SK-N-SH (cell line): ENCODE measurements around the gene ATP8B1. TPM values are rescaled to one million over a fixed set of nuclear protein-coding genes. Genes with fewer than 3 reads are reported as not detected.

Source experiments
- CTCF ChIA-PET: fragments of 300-600, 350-600 bp; formaldehyde crosslinking; extraction: SDS; loops from one replicate; lab custom pipeline; 2021; lab: Yijun Ruan, JAX
- POLR2A ChIA-PET: fragments of 350-600 bp; sonication (Branson Sonifier 250); formaldehyde crosslinking; extraction: SDS; loops from one replicate; lab custom pipeline; 2020; ENCODE audit warnings: antibody characterized with exemption, inconsistent platforms; lab: Yijun Ruan, JAX
- DNase-seq: peaks from one replicate; pipeline ENCODE4 v3.0.0; 2012
- H2AFZ ChIP-seq: fragments of 200-600 bp; sonication (generic); 2 replicates; pipeline ENCODE4 v1.8.1; 2016; ENCODE audit warnings: antibody characterized with exemption, mild to moderate bottlenecking, low read depth
- H3F3A ChIP-seq: fragments of 200-600 bp; sonication (generic); replicated peaks from 2 replicates; pipeline ENCODE3; 2016; ENCODE audit warnings: antibody characterized with exemption, mild to moderate bottlenecking; ENCODE audit not compliant: insufficient read depth
- H3K27ac ChIP-seq, 2 experiments: fragments of 200-500 bp in 1 of 2; fragments of 200-600 bp in 1 of 2; sonication (Bioruptor generic) in 1 of 2; sonication (generic), shearing (Covaris generic) in 1 of 2; 2 replicates each; pipeline versions ENCODE4 v1.5.1 to v1.6.1; 2014 to 2016; ENCODE audit warnings: low read depth in 2 of 2, inconsistent platforms in 1 of 2, low read length in 1 of 2, mild to moderate bottlenecking in 1 of 2, mixed read lengths in 1 of 2
- H3K27me3 ChIP-seq: fragments of 200-600 bp; sonication (generic), shearing (Covaris generic); 2 replicates; pipeline ENCODE4 v1.6.1; 2016; ENCODE audit warnings: mixed run types; ENCODE audit not compliant: insufficient read depth
- H3K36me3 ChIP-seq, 2 experiments: fragments of 200-500 bp in 1 of 2; fragments of 200-600 bp in 1 of 2; sonication (Bioruptor generic) in 1 of 2; sonication (generic) in 1 of 2; replicated peaks in 1 of 2; 2 replicates each; pipeline versions ENCODE3 to v1.5.1; 2014 to 2016; ENCODE audit warnings: low read length in 1 of 2, mild to moderate bottlenecking in 1 of 2; ENCODE audit not compliant: insufficient read depth in 2 of 2, control insufficient read depth in 1 of 2
- H3K4me1 ChIP-seq, 2 experiments: fragments of 200-500 bp in 1 of 2; fragments of 200-600 bp in 1 of 2; sonication (Bioruptor generic) in 1 of 2; sonication (generic), shearing (Covaris generic) in 1 of 2; 2 replicates each; pipeline versions ENCODE4 v1.5.1 to v1.6.1; 2014 to 2016; ENCODE audit warnings: low read depth in 1 of 2, low read length in 1 of 2, mixed run types in 1 of 2; ENCODE audit not compliant: insufficient read depth in 2 of 2, control insufficient read depth in 1 of 2
- H3K4me2 ChIP-seq: fragments of 200-600 bp; sonication (generic), shearing (Covaris generic); 2 replicates; pipeline ENCODE4 v1.6.1; 2017; ENCODE audit warnings: mixed run types
- H3K4me3 ChIP-seq, 2 experiments: fragments of 200-500 bp in 1 of 2; fragments of 200-600 bp in 1 of 2; sonication (Bioruptor generic) in 1 of 2; sonication (generic), shearing (Covaris generic) in 1 of 2; 2 replicates each; pipeline versions ENCODE4 v1.5.1 to v1.8.1; 2014 to 2016; ENCODE audit warnings: low read depth in 2 of 2, inconsistent platforms in 1 of 2, low read length in 1 of 2, mild to moderate bottlenecking in 1 of 2, mixed read lengths in 1 of 2, moderate library complexity in 1 of 2
- H3K79me2 ChIP-seq: fragments of 200-600 bp; sonication (generic); 2 replicates; pipeline ENCODE4 v1.8.1; 2017; ENCODE audit warnings: mild to moderate bottlenecking; ENCODE audit not compliant: insufficient read depth
- H3K9ac ChIP-seq: fragments of 200-600 bp; sonication (generic); 2 replicates; pipeline ENCODE4 v1.6.1; 2017; ENCODE audit warnings: mixed run types
- H3K9me2 ChIP-seq: fragments of 200-600 bp; sonication (generic); 2 replicates; pipeline ENCODE4 v1.6.1; 2017; ENCODE audit warnings: mixed run types
- H3K9me3 ChIP-seq: fragments of 200-600 bp; sonication (generic); 2 replicates; pipeline ENCODE4 v1.6.1; 2017; ENCODE audit warnings: mixed run types, mild to moderate bottlenecking, moderate library complexity
- H4K20me1 ChIP-seq: fragments of 200-600 bp; sonication (generic); 2 replicates; pipeline ENCODE4 v1.6.1; 2017; ENCODE audit warnings: mild to moderate bottlenecking, mixed run types; ENCODE audit not compliant: insufficient read depth
- CHD2 ChIP-seq: fragments of 150-350 bp; IDR thresholded peaks from 2 replicates; pipeline ENCODE4 v1.6.1; 2018; ENCODE audit warnings: low read length; ENCODE audit not compliant: partially characterized antibody
- ELF1 ChIP-seq: IDR thresholded peaks from 2 replicates; pipeline ENCODE4 v1.4.0; 2012
- EP300 ChIP-seq, 2 experiments: IDR thresholded peaks; 2 replicates each; pipeline versions ENCODE4 v1.4.0 to v1.6.1; 2012; ENCODE audit warnings: borderline replicate concordance in 1 of 2, low read depth in 1 of 2, low read length in 1 of 2
- EZH2phosphoT487 ChIP-seq: fragments of 200-600 bp; sonication (generic); IDR thresholded peaks from 2 replicates; pipeline ENCODE4 v1.6.1; 2017; ENCODE audit warnings: low read depth, mixed run types, mild to moderate bottlenecking, antibody characterized with exemption, moderate library complexity, borderline replicate concordance
- FOXM1 ChIP-seq: IDR thresholded peaks from 2 replicates; pipeline ENCODE4 v1.4.0; 2012; ENCODE audit warnings: low read depth, mild to moderate bottlenecking
- GABPA ChIP-seq: IDR thresholded peaks from 2 replicates; pipeline ENCODE4 v1.4.0; 2012; ENCODE audit warnings: low read depth, mild to moderate bottlenecking
- GATA2 ChIP-seq: sonication (generic); formaldehyde crosslinking; IDR thresholded peaks from 2 replicates; pipeline ENCODE4 v1.5.0; 2020; ENCODE audit warnings: mild to moderate bottlenecking, missing genetic modification reagents
- MEF2A ChIP-seq: IDR thresholded peaks from 2 replicates; pipeline ENCODE4 v1.4.0; 2012; ENCODE audit warnings: low read depth, borderline replicate concordance
- NFIC ChIP-seq: IDR thresholded peaks from 2 replicates; pipeline ENCODE4 v1.4.0; 2012; ENCODE audit warnings: borderline replicate concordance
- NRF1 ChIP-seq: IDR thresholded peaks from 2 replicates; pipeline ENCODE4 v1.6.1; 2012; ENCODE audit warnings: low read depth, mild to moderate bottlenecking, low read length
- RAD21 ChIP-seq: IDR thresholded peaks from 2 replicates; pipeline ENCODE4 v1.6.1; 2012; ENCODE audit warnings: mild to moderate bottlenecking, low read length
- REST ChIP-seq: IDR thresholded peaks from 2 replicates; pipeline ENCODE4 v1.6.1; 2012; ENCODE audit warnings: mild to moderate bottlenecking, low read depth, low read length, moderate library complexity
- RFX5 ChIP-seq: IDR thresholded peaks from 2 replicates; pipeline ENCODE4 v1.6.1; 2012; ENCODE audit warnings: mild to moderate bottlenecking, improper control_type of control experiment, low read length
- RXRA ChIP-seq: IDR thresholded peaks from 2 replicates; pipeline ENCODE4 v1.4.0; 2012; ENCODE audit warnings: low read depth, mild to moderate bottlenecking, borderline replicate concordance
- SIN3A ChIP-seq: IDR thresholded peaks from 2 replicates; pipeline ENCODE4 v1.6.1; 2012; ENCODE audit warnings: low read depth, mild to moderate bottlenecking, low read length, moderate library complexity, borderline replicate concordance
- TAF1 ChIP-seq: IDR thresholded peaks from 2 replicates; pipeline ENCODE4 v1.6.1; 2012; ENCODE audit warnings: low read depth, mild to moderate bottlenecking, low read length, moderate library complexity, borderline replicate concordance
- TCF12 ChIP-seq: IDR thresholded peaks from 2 replicates; pipeline ENCODE4 v1.4.0; 2012
- TEAD4 ChIP-seq: IDR thresholded peaks from 2 replicates; pipeline ENCODE4 v1.4.0; 2012; ENCODE audit warnings: mild to moderate bottlenecking, borderline replicate concordance; ENCODE audit not compliant: insufficient read depth
- ZBTB33 ChIP-seq: IDR thresholded peaks from 2 replicates; pipeline ENCODE4 v1.4.0; 2012; ENCODE audit warnings: low read depth, borderline replicate concordance
- WGBS: methylation state at CpG from one replicate; pipeline ENCODE4 v1.1.6; 2017; ENCODE audit warnings: low lambda C conversion rate; 5-methylcytosine and 5-hydroxymethylcytosine counted together
- polyA plus RNA-seq, 3 experiments: library from polyadenylated mRNA; depleted of rRNA; stranded (reverse); fragments of >200 nt; gene quantifications; 2 replicates each; pipeline ENCODE4 v1.2.3, GENCODE V29; 2012
- TF ChIP-seq, protein P1 (sequence below): IDR thresholded peaks from 2 replicates; pipeline ENCODE4; 2012
- TF ChIP-seq, protein P2 (sequence below): fragments of 150-350 bp; IDR thresholded peaks from 2 replicates; pipeline ENCODE4 v1.6.1; 2017; ENCODE audit warnings: antibody characterized with exemption, low read length, low read depth, borderline replicate concordance
- TF ChIP-seq, protein P3 (sequence below): IDR thresholded peaks from 2 replicates; pipeline ENCODE4 v1.4.0; 2012; ENCODE audit warnings: low read depth, borderline replicate concordance

Gene ATP8B1
- polyA plus RNA-seq, 1 of the 3 experiments (the other 2 are of a cell fraction): 43.8 TPM

GRCh38 chr18:57832730-57833129, 29.6 kb upstream of the ATP8B1 start (continued):
- TF ChIP-seq ZBTB33 (no peak), MEF2A (no peak), REST (no peak)
- TF ChIP-seq, protein P1, sequence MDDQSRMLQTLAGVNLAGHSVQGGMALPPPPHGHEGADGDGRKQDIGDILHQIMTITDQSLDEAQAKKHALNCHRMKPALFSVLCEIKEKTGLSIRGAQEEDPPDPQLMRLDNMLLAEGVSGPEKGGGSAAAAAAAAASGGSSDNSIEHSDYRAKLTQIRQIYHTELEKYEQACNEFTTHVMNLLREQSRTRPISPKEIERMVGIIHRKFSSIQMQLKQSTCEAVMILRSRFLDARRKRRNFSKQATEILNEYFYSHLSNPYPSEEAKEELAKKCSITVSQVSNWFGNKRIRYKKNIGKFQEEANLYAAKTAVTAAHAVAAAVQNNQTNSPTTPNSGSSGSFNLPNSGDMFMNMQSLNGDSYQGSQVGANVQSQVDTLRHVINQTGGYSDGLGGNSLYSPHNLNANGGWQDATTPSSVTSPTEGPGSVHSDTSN: no peak

- no peaks in the 10 kb centered on the region for H3K36me3 ChIP-seq
- H3K27me3 ChIP-seq: no peaks in the 10 kb centered on the region
- no peak for DNase-seq
- POLR2A ChIA-PET: no interaction called here
- no peak overlapping the region for H3K4me3 ChIP-seq
- H3K79me2 ChIP-seq: no peaks in the 10 kb centered on the region
- no peaks in the 10 kb centered on the region for H3F3A ChIP-seq
- H4K20me1 ChIP-seq: no peaks in the 10 kb centered on the region
- WGBS: 92% methylated on average over 14 of the region's 14 CpGs
- H3K9me3 ChIP-seq: no peaks in the 10 kb centered on the region
- peaks cover 0 to 7% of the 10 kb centered on the region in 2 experiments; a peak in 1 of 4 replicates for H3K4me1 ChIP-seq
- no peak overlapping the region for H2AFZ ChIP-seq
- H3K9ac ChIP-seq: no peak overlapping the region
- CTCF ChIA-PET: interaction anchor here (0.6 kb wide), 2 partner anchors 149 to 905 kb away, joined by 3 to 4 read pairs; no protein-coding TSS in a partner anchor
- H3K27ac ChIP-seq: no peak overlapping the region
- no peaks in the 10 kb centered on the region for H3K9me2 ChIP-seq
- no peak overlapping the region for H3K4me2 ChIP-seq
- TF ChIP-seq, protein P2, sequence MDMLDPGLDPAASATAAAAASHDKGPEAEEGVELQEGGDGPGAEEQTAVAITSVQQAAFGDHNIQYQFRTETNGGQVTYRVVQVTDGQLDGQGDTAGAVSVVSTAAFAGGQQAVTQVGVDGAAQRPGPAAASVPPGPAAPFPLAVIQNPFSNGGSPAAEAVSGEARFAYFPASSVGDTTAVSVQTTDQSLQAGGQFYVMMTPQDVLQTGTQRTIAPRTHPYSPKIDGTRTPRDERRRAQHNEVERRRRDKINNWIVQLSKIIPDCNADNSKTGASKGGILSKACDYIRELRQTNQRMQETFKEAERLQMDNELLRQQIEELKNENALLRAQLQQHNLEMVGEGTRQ: no peak
- no peak for TF ChIP-seq RFX5
- TF ChIP-seq GABPA: no peak
- no peak for TF ChIP-seq NRF1
- no peak for TF ChIP-seq EP300 (IDR thresholded peaks at IDR 0.05; ENCODE audit: borderline replicate concordance in 1 of 2, low read depth in 1 of 2, low read length in 1 of 2)
- TF ChIP-seq ELF1: no peak
- TF ChIP-seq RAD21: no peak
- no peak for TF ChIP-seq TAF1
- no peak for TF ChIP-seq GATA2 (CRISPR knock-in tag)
- no peak for TF ChIP-seq TEAD4
- no peak for TF ChIP-seq RXRA
- TF ChIP-seq SIN3A: no peak
- no peak for TF ChIP-seq EZH2phosphoT487
- no peak for TF ChIP-seq TCF12
- TF ChIP-seq FOXM1: no peak
- TF ChIP-seq, protein P3, sequence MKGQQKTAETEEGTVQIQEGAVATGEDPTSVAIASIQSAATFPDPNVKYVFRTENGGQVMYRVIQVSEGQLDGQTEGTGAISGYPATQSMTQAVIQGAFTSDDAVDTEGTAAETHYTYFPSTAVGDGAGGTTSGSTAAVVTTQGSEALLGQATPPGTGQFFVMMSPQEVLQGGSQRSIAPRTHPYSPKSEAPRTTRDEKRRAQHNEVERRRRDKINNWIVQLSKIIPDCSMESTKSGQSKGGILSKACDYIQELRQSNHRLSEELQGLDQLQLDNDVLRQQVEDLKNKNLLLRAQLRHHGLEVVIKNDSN: no peak
- no peak for TF ChIP-seq CHD2
- TF ChIP-seq NFIC: no peak
Observed at GRCh38 chr18:57831597-57832377, 28.7 kb upstream of the ATP8B1 start.
